Smooth muscle cell (in vitro differentiated cells): ENCODE measurements around the gene NFATC1. TPM values are rescaled to one million over a fixed set of nuclear protein-coding genes. Genes with fewer than 3 reads are reported as not detected.

Source experiments
- DNase-seq: peaks from one replicate; lab custom pipeline; 2025; ENCODE audit not compliant: unreplicated experiment; lab: John Stamatoyannopoulos, UW
- H2AFZ ChIP-seq: fragments of 200-600 bp; sonication (generic); 2 replicates; pipeline ENCODE4 v1.6.0; 2016; ENCODE audit warnings: antibody characterized with exemption, low read depth, mild to moderate bottlenecking
- H3F3A ChIP-seq: fragments of 200-600 bp; sonication (generic); 2 replicates; pipeline ENCODE4 v1.6.0; 2017; ENCODE audit warnings: antibody characterized with exemption, low read depth
- H3K27ac ChIP-seq: fragments of 200-600 bp; sonication (generic); 2 replicates; pipeline ENCODE4 v1.5.1; 2016; ENCODE audit warnings: low read depth, mild to moderate bottlenecking
- H3K27me3 ChIP-seq: fragments of 200-600 bp; sonication (generic); 2 replicates; pipeline ENCODE4 v1.6.1; 2016; ENCODE audit warnings: low read depth, mild to moderate bottlenecking
- H3K36me3 ChIP-seq: fragments of 200-600 bp; sonication (generic); 2 replicates; pipeline ENCODE4 v1.5.1; 2016; ENCODE audit warnings: low read depth
- H3K4me1 ChIP-seq: fragments of 200-600 bp; sonication (generic); 2 replicates; pipeline ENCODE4 v1.5.1; 2016; ENCODE audit warnings: low read depth
- H3K4me2 ChIP-seq: fragments of 200-600 bp; sonication (generic); 2 replicates; pipeline ENCODE4 v1.6.0; 2016; ENCODE audit warnings: mild to moderate bottlenecking
- H3K4me3 ChIP-seq: fragments of 200-600 bp; sonication (generic); 2 replicates; pipeline ENCODE4 v1.5.1; 2016; ENCODE audit warnings: mild to moderate bottlenecking
- H3K79me2 ChIP-seq: fragments of 200-600 bp; sonication (generic); 2 replicates; pipeline ENCODE4 v1.6.0; 2016; ENCODE audit warnings: low read depth, mild to moderate bottlenecking
- H3K9ac ChIP-seq: fragments of 200-600 bp; sonication (generic); 2 replicates; pipeline ENCODE4 v1.6.0; 2016; ENCODE audit warnings: low read depth
- H3K9me3 ChIP-seq: fragments of 200-600 bp; sonication (generic); replicated peaks from 2 replicates; pipeline ENCODE4 v1.5.1; 2016; ENCODE audit warnings: low read depth
- H4K20me1 ChIP-seq: fragments of 200-600 bp; sonication (generic); 2 replicates; pipeline ENCODE4 v1.6.0; 2016; ENCODE audit warnings: low read depth
- CTCF ChIP-seq: fragments of 200-600 bp; sonication (generic); IDR thresholded peaks from 2 replicates; pipeline ENCODE4 v1.5.1; 2017; ENCODE audit warnings: borderline replicate concordance, mild to moderate bottlenecking, antibody characterized with exemption; ENCODE audit not compliant: insufficient read depth, poor library complexity, severe bottlenecking
- WGBS: methylation state at CpG from one replicate; pipeline ENCODE4 v1.1.7; 2016; ENCODE audit warnings: low lambda C conversion rate; 5-methylcytosine and 5-hydroxymethylcytosine counted together
- polyA plus RNA-seq: library from polyadenylated mRNA; unstranded; fragments of >200 nt; fragmentation: Nextera tagmentation; extraction: Ambion mirVana; gene quantifications from 2 replicates; pipeline ENCODE4 v1.2.1, GENCODE V29; 2016
- total RNA-seq: library from RNA; depleted of rRNA; stranded (reverse); fragments of >200 nt; gene quantifications from 2 replicates; pipeline ENCODE4 v1.2.3, GENCODE V29; 2014

The NFATC1 gene
- total and polyA plus RNA-seq, 2 experiments from 2014 or later, result 13.1 to 19.2 TPM

GRCh38 chr18:79545255-79545654 is 149.5 kb downstream of the NFATC1 start:
- Histone ChIP-seq H3K79me2 (no peaks in the 10 kb centered on the region), H3K9me3 (no peaks in the 10 kb centered on the region), H3K36me3 (no peaks in the 10 kb centered on the region), H2AFZ (no peak overlapping the region), H3K4me2 (no peak overlapping the region), H3K4me3 (no peak overlapping the region), H3K9ac (no peak overlapping the region), H3K27me3 (no peaks in the 10 kb centered on the region), H3K4me1 (no peaks in the 10 kb centered on the region), H3K27ac (no peak overlapping the region), H4K20me1 (no peaks in the 10 kb centered on the region), H3F3A (no peaks in the 10 kb centered on the region)
- 95% methylated on average over 20 of the region's 20 CpGs for WGBS
- no peak for DNase-seq
- TF ChIP-seq CTCF, result no peak

- H3K27me3 ChIP-seq, result no peaks in the 10 kb centered on the region
- no peaks in the 10 kb centered on the region for H3F3A ChIP-seq
- no peak for TF ChIP-seq CTCF
- no peaks in the 10 kb centered on the region for H4K20me1 ChIP-seq
- H2AFZ ChIP-seq, result no peak overlapping the region
- no peak overlapping the region for H3K4me3 ChIP-seq
- H3K9me3 ChIP-seq, result no peaks in the 10 kb centered on the region
- H3K4me1 ChIP-seq, result no peaks in the 10 kb centered on the region
- no peak overlapping the region for H3K9ac ChIP-seq
- no peak overlapping the region for H3K27ac ChIP-seq
- H3K79me2 ChIP-seq, result no peaks in the 10 kb centered on the region
- DNase-seq, result no peak
- no peaks in the 10 kb centered on the region for H3K36me3 ChIP-seq
- WGBS, result 97% methylated on average over 13 of the region's 18 CpGs
- no peak overlapping the region for H3K4me2 ChIP-seq
These were observed 150.0 kb downstream of the NFATC1 start for GRCh38 chr18:79545736-79546171.

- DNase-seq, result no peak
- H3K4me1 ChIP-seq, result no peaks in the 10 kb centered on the region
- no peak for TF ChIP-seq CTCF
- no peak overlapping the region for H3K9ac ChIP-seq
- peak overlapping the region; percentile 45 for H2AFZ ChIP-seq
- no peaks in the 10 kb centered on the region for H3K36me3 ChIP-seq
- 73% methylated on average over 23 of the region's 23 CpGs for WGBS
- no peaks in the 10 kb centered on the region for H4K20me1 ChIP-seq
- H3K27ac ChIP-seq, result no peak overlapping the region
- peak overlapping the region; percentile 8 for H3K4me2 ChIP-seq
- no peaks in the 10 kb centered on the region for H3K79me2 ChIP-seq
- H3K27me3 ChIP-seq, result no peaks in the 10 kb centered on the region
- no peak overlapping the region for H3K4me3 ChIP-seq
- no peaks in the 10 kb centered on the region for H3K9me3 ChIP-seq
- no peaks in the 10 kb centered on the region for H3F3A ChIP-seq
These were observed 151.1 kb downstream of the NFATC1 start for GRCh38 chr18:79546781-79547272.

- H4K20me1 ChIP-seq, result no peaks in the 10 kb centered on the region
- TF ChIP-seq CTCF, result no peak
- peak overlapping the region; percentile 8 for H3K4me2 ChIP-seq
- H3K9ac ChIP-seq, result no peak overlapping the region
- WGBS, result 82% methylated on average over 35 of the region's 36 CpGs
- H3K27ac ChIP-seq, result no peak overlapping the region
- H3K9me3 ChIP-seq, result no peaks in the 10 kb centered on the region
- H2AFZ ChIP-seq, result peak overlapping the region; percentile 45
- H3F3A ChIP-seq, result no peaks in the 10 kb centered on the region
- no peaks in the 10 kb centered on the region for H3K79me2 ChIP-seq
- DNase-seq, result no peak
- H3K4me1 ChIP-seq, result no peaks in the 10 kb centered on the region
- H3K36me3 ChIP-seq, result no peaks in the 10 kb centered on the region
- H3K4me3 ChIP-seq, result no peak overlapping the region
- H3K27me3 ChIP-seq, result no peaks in the 10 kb centered on the region
These were observed 151.8 kb downstream of the NFATC1 start for GRCh38 chr18:79547413-79548076.
